Subcutaneous abdominal adipose tissue (tissue), 5 donors: ENCODE measurements around the gene ZNF275.

Experiments used
- H3K27ac ChIP-seq: one replicate; pipeline ENCODE4 v1.7.0; 2013; ENCODE audit warnings: low read depth, mild to moderate bottlenecking, inconsistent platforms, low read length, moderate library complexity
- H3K27me3 ChIP-seq, 5 donors: one replicate each; pipeline ENCODE4 v1.7.0; 2013; ENCODE audit warnings: low read length in 5 of 5, inconsistent platforms in 1 of 5; ENCODE audit not compliant: control insufficient read depth in 5 of 5, insufficient read depth in 4 of 5
- H3K36me3 ChIP-seq, 5 donors: one replicate each; pipeline ENCODE4 v1.7.0; 2013; ENCODE audit warnings: low read length in 5 of 5; ENCODE audit not compliant: control insufficient read depth in 5 of 5, insufficient read depth in 5 of 5
- H3K4me1 ChIP-seq, 5 donors: one replicate each; pipeline ENCODE4 v1.7.0; 2013; ENCODE audit warnings: low read length in 5 of 5, mild to moderate bottlenecking in 3 of 5, moderate library complexity in 1 of 5; ENCODE audit not compliant: control insufficient read depth in 5 of 5, insufficient read depth in 5 of 5
- H3K4me3 ChIP-seq, 5 donors: one replicate each; pipeline ENCODE4 v1.7.0; 2013; ENCODE audit warnings: low read length in 5 of 5, low read depth in 1 of 5
- H3K9ac ChIP-seq, 5 donors: one replicate each; pipeline ENCODE4 v1.7.0; 2013; ENCODE audit warnings: low read length in 5 of 5, mild to moderate bottlenecking in 4 of 5, moderate library complexity in 3 of 5
- H3K9me3 ChIP-seq, 5 donors: one replicate each; pipeline ENCODE4 v1.7.0; 2013; ENCODE audit warnings: low read length in 5 of 5; ENCODE audit not compliant: control insufficient read depth in 5 of 5
- donor health status: healthy.
- donor health status: healthy.
- donor health status: healthy.
- donor health status: healthy.
- donor health status: healthy.

The ZNF275 gene

GRCh38 chrX:153304988-153305736 is 28.8 kb upstream of the ZNF275 start:
- H3K36me3 ChIP-seq, result no peaks in the 10 kb centered on the region
- no peak overlapping the region for H3K27ac ChIP-seq
- H3K9me3 ChIP-seq, result no peaks in the 10 kb centered on the region
- H3K9ac ChIP-seq, result no peak overlapping the region
- peaks cover 0 to 7% (median 3%) of the 10 kb centered on the region in 5 donors for H3K4me1 ChIP-seq
- H3K27me3 ChIP-seq, result peaks cover 0 to 22% (median 4%) of the 10 kb centered on the region in 5 donors
- H3K4me3 ChIP-seq, result no peak overlapping the region

DNA sequence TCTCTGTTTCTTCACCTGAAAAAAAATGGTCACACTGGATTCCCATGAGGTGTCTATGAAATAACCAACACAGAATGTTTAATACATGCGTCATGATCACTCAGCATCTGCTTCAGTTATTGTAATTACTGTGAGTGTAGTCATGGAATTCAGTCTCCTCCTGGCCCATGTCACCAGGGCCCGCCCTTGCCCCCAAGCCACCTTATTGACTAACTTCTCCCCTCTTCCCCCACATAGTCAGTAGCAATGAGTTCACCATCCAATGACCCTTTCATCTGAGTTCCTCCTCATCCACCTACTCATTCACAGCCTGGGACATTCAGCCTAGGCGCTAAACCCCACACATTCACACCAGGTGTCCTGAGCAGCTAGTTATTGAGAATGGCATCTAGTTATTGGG is 28.0 kb upstream of the ZNF275 start:
- no peak overlapping the region for H3K9ac ChIP-seq
- H3K4me3 ChIP-seq, result no peak overlapping the region
- no peaks in the 10 kb centered on the region for H3K36me3 ChIP-seq
- H3K9me3 ChIP-seq, result no peaks in the 10 kb centered on the region
- peaks cover 0 to 24% (median 10%) of the 10 kb centered on the region in 5 donors for H3K27me3 ChIP-seq
- peaks cover 0 to 7% (median 3%) of the 10 kb centered on the region in 5 donors for H3K4me1 ChIP-seq
- no peak overlapping the region for H3K27ac ChIP-seq

- peak overlapping the region in 1 of 5 donors; percentile 66 for H3K9ac ChIP-seq
- peaks cover 0 to 7% (median 3%) of the 10 kb centered on the region in 5 donors for H3K4me1 ChIP-seq
- no peaks in the 10 kb centered on the region for H3K9me3 ChIP-seq
- no peak overlapping the region for H3K27ac ChIP-seq
- H3K27me3 ChIP-seq, result peaks cover 0 to 30% (median 13%) of the 10 kb centered on the region in 5 donors
- H3K4me3 ChIP-seq, result no peak overlapping the region
- no peaks in the 10 kb centered on the region for H3K36me3 ChIP-seq
Measured at GRCh38 chrX:153306527-153307115, 27.3 kb upstream of the ZNF275 start.

GRCh38 chrX:153307276-153308178 is 26.4 kb upstream of the ZNF275 start:
- Histone ChIP-seq H3K4me3 (no peak overlapping the region), H3K9me3 (no peaks in the 10 kb centered on the region), H3K4me1 (peaks cover 0 to 7% (median 3%) of the 10 kb centered on the region in 5 donors), H3K27ac (no peak overlapping the region), H3K36me3 (no peaks in the 10 kb centered on the region), H3K9ac (no peak overlapping the region), H3K27me3 (peaks cover 0 to 30% (median 21%) of the 10 kb centered on the region in 5 donors)

DNA sequence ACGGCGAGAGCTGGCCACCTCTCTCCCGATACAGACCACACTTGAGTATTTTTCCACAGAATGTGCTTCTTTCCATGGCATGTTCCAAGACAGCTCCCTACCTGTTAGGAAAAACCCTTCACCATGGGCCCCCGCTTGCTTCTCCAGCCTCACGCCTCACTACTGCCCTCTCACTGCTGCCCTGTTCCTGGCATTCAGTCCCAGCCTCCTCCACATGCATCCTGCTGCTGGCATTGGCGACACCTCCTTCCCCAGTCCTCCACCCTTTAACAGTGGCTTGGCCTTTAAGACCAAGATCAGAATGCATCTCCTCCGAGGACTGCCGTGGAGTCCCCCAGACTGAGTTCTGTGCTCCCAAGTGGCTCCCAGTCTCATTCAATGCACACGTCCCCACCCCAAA is 23.1 kb upstream of the ZNF275 start:
- Histone ChIP-seq H3K4me3 (no peak overlapping the region), H3K4me1 (peaks cover 0 to 5% (median 2%) of the 10 kb centered on the region in 5 donors), H3K27ac (no peak overlapping the region)

DNA sequence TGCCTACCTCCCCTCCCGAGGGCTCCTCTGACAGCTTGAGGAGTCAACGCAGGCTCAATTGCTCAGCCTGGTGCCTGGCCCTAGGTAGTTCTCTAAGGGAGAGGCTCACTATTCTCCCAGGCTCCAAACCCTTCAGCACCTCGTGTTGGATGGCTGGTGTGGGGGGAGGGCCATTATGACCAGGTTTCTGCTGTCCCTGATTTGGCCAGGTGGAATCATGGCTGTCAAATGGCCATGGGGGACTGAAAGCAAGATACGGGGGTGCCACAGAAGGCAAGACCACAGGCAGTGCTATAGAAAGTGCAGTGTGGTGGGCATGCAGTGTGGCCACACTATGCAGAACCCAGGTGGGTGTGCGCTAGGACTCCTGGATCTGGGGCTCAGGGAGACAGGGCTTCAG is 21.9 kb upstream of the ZNF275 start:
- no peak overlapping the region for H3K9ac ChIP-seq
- H3K27ac ChIP-seq, result no peak overlapping the region
- H3K36me3 ChIP-seq, result no peaks in the 10 kb centered on the region
- no peak overlapping the region for H3K4me3 ChIP-seq
- peaks cover 0 to 23% (median 15%) of the 10 kb centered on the region in 5 donors for H3K27me3 ChIP-seq
- H3K9me3 ChIP-seq, result no peaks in the 10 kb centered on the region
- peaks cover 0 to 5% (median 0%) of the 10 kb centered on the region in 5 donors for H3K4me1 ChIP-seq

More for the DNA sequence above, 23.1 kb upstream of the ZNF275 start:
- Histone ChIP-seq H3K9me3 (no peaks in the 10 kb centered on the region), H3K36me3 (no peaks in the 10 kb centered on the region), H3K27me3 (peaks cover 0 to 23% (median 18%) of the 10 kb centered on the region in 5 donors), H3K9ac (no peak overlapping the region)

DNA sequence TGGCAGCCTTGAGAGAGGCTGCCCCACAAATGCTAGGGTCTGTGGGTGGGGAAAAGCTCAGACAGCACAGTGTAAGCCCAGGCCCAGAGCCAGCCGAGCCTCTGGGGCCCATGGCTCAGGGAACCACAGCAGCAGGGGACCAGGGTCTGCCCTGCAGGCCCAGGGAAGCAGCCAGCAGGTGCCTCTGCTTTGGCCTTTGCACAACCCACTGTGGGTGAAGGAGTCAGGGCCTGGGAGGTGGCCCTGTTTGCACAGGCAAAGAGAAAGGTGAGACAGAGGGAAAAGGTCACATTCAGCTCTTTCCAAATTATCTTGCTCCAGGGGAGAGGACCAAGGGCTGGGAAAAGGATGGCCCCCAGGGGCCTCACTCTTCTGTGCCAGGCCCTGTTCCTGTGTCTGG is 21.1 kb upstream of the ZNF275 start:
- Histone ChIP-seq H3K4me3 (no peak overlapping the region), H3K9ac (no peak overlapping the region), H3K27me3 (peaks cover 0 to 25% (median 11%) of the 10 kb centered on the region in 5 donors), H3K27ac (no peak overlapping the region), H3K9me3 (no peaks in the 10 kb centered on the region), H3K36me3 (no peaks in the 10 kb centered on the region), H3K4me1 (peaks cover 0 to 2% (median 0%) of the 10 kb centered on the region in 5 donors)

- H3K9ac ChIP-seq, result no peak overlapping the region
- peaks cover 0 to 3% (median 0%) of the 10 kb centered on the region in 5 donors for H3K9me3 ChIP-seq
- H3K27me3 ChIP-seq, result peaks cover 3 to 28% (median 26%) of the 10 kb centered on the region in 5 donors
- H3K4me3 ChIP-seq, result no peak overlapping the region
- H3K36me3 ChIP-seq, result no peaks in the 10 kb centered on the region
- no peak overlapping the region for H3K27ac ChIP-seq
- H3K4me1 ChIP-seq, result peaks cover 0 to 2% (median 0%) of the 10 kb centered on the region in 5 donors
Measured at GRCh38 chrX:153317306-153317705, 16.6 kb upstream of the ZNF275 start.

- H3K4me3 ChIP-seq, result no peak overlapping the region
- no peaks in the 10 kb centered on the region for H3K4me1 ChIP-seq
- no peaks in the 10 kb centered on the region for H3K36me3 ChIP-seq
- H3K27me3 ChIP-seq, result peaks cover 3 to 28% (median 21%) of the 10 kb centered on the region in 5 donors
- H3K9ac ChIP-seq, result no peak overlapping the region
- no peak overlapping the region for H3K27ac ChIP-seq
- H3K9me3 ChIP-seq, result peaks cover 0 to 6% (median 2%) of the 10 kb centered on the region in 5 donors
Measured at GRCh38 chrX:153317996-153318722, 15.8 kb upstream of the ZNF275 start.
